PFSK-1 (cell line): ENCODE results near the gene CDCA7L.

ENCODE experiments used
- POLR2AphosphoS5 ChIP-seq: IDR thresholded peaks from 2 replicates; pipeline ENCODE4 v1.6.1; 2012; ENCODE audit warnings: low read depth, mild to moderate bottlenecking, control low read depth, low read length, moderate library complexity
- REST ChIP-seq, 2 experiments: IDR thresholded peaks; 2 replicates each; pipeline versions ENCODE4 v1.6.1 to v1.8.0; 2011 to 2012; ENCODE audit warnings: low read depth in 2 of 2, low read length in 2 of 2, control low read depth in 1 of 2, inconsistent platforms in 1 of 2, mild to moderate bottlenecking in 1 of 2, moderate library complexity in 1 of 2; ENCODE audit not compliant: insufficient read depth in 1 of 2
- SIN3A ChIP-seq: IDR thresholded peaks from 2 replicates; pipeline ENCODE4 v1.6.1; 2012; ENCODE audit warnings: mild to moderate bottlenecking, low read length, moderate library complexity, borderline replicate concordance; ENCODE audit not compliant: insufficient read depth
- TAF1 ChIP-seq: IDR thresholded peaks from 2 replicates; pipeline ENCODE4 v1.6.1; 2012; ENCODE audit warnings: low read length, control low read depth, borderline replicate concordance; ENCODE audit not compliant: insufficient read depth

GRCh38 chr7:21927693-21928092, 18.0 kb downstream of the CDCA7L start:
- no peak for TF ChIP-seq TAF1
- no peak for TF ChIP-seq POLR2AphosphoS5
- TF ChIP-seq REST (IDR thresholded peaks at IDR 0.05; ENCODE audit: insufficient read depth in 1 of 2, low read depth in 2 of 2, low read length in 2 of 2): no peak
- TF ChIP-seq SIN3A: no peak
